ENCODE results near the gene LHCGR. TPM values are rescaled to one million over a fixed set of nuclear protein-coding genes. Genes with fewer than 3 reads are reported as not detected.

The LHCGR gene
- total RNA-seq, 1 experiment from 2014 or later = 0.31 TPM

- no peak for TF ChIP-seq STAT6 (CRISPR knock-in tag; conservative IDR thresholded peaks at IDR 0.05; ENCODE audit: low read depth)
- TF ChIP-seq RORB (CRISPR knock-in tag; IDR thresholded peaks at IDR 0.05) = no peak
- TF ChIP-seq ZNF671 (CRISPR knock-in tag; IDR thresholded peaks at IDR 0.05) = no peak
- no peak for TF ChIP-seq ZNF416 (CRISPR knock-in tag; IDR thresholded peaks at IDR 0.05)
- TF ChIP-seq GABPB1 (CRISPR knock-in tag; IDR thresholded peaks at IDR 0.05) = no peak
Observed at GRCh38 chr2:48722391-48722790, 33.1 kb downstream of the LHCGR start (continued).

- H3K27me3 Mint-ChIP-seq (ENCODE audit: low read depth) = no peaks in the 10 kb centered on the region
- TF ChIP-seq ZNF425 (CRISPR knock-in tag; conservative IDR thresholded peaks at IDR 0.05) = no peak
- TF ChIP-seq KAT7 (CRISPR knock-in tag; IDR thresholded peaks at IDR 0.05; ENCODE audit: borderline replicate concordance) = no peak
- TF ChIP-seq ARID4B (CRISPR knock-in tag; IDR thresholded peaks at IDR 0.05; ENCODE audit: borderline replicate concordance) = no peak
- TF ChIP-seq TP53 (CRISPR knock-in tag; IDR thresholded peaks at IDR 0.05) = no peak
- no peak for TF ChIP-seq AR (CRISPR knock-in tag; IDR thresholded peaks at IDR 0.05)
- no peak for TF ChIP-seq IRF1 (CRISPR knock-in tag; IDR thresholded peaks at IDR 0.05)
- no peak for TF ChIP-seq CDX4 (CRISPR knock-in tag; IDR thresholded peaks at IDR 0.05; ENCODE audit: borderline replicate concordance)
- no peaks in the 10 kb centered on the region for H3K36me3 Mint-ChIP-seq
- H3K27ac Mint-ChIP-seq = no peak overlapping the region
- POLR2A ChIA-PET = no interaction called here
- peaks cover 13% of the 10 kb centered on the region for H3K4me1 Mint-ChIP-seq
- CTCF ChIA-PET = no interaction called here
- no peak for ATAC-seq
- H3K9me3 Mint-ChIP-seq = no peaks in the 10 kb centered on the region; the same call in 1 of the 2 replicates
- DNase-seq (ENCODE audit: low spot score) = no peak
- H3K4me3 Mint-ChIP-seq = no peak overlapping the region
Observed at GRCh38 chr2:48721158-48721557, 34.4 kb downstream of the LHCGR start.
